ENCODE results near the gene HDHD3.
"Not testable (repeated sequence)": the region's sequence is repeated elsewhere in the genome, so short reads cannot be mapped to it uniquely, and the experiment has no call there.

HDHD3 gene

DNA sequence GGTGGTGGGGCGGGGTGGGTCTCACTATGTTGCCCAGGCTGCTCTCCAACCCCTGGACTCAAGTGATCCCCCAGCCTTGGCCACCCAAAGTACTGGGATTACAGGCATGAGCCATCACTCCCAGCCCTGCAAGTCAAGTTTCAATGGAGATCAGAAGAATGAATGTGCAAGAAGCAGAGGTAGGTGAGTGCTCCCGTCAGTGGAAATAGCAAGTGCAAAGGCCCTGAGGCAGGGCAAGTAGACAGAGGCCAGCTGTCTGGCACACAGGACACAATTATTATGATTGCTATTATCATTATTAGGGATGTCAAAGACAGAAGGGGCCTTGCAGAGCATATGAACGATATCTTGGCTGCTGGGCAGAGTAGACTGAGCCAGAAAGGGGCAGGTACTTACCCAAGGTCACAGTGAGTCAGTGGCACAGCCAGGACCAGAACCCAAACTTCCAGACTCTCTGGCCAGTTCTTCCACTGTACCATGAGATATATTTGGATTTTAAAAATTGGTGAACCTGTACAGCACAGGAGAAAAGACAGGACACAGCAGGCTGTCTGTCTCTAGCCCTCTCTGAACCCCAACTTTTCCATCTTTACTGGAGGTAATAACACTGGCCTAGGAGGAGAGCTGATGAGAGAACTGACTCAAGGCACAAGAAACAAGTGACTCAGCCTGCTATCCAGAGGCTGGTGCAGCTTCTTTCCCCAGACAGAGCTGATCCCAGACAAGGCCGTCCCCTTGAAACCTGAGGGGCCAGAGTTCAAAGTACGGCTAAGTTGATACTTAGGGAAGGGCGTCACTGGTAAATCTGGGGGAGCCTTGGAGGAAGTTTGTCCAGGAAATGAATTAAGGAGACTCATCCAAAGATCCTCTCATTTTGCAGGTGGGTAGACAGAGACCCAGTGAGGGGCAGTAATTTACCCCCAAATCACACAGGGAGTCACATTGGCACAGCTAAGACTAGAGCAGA is 1.4 kb downstream of the HDHD3 start:
- Histone ChIP-seq H3K27me3 (no peaks in the 10 kb centered on the region), H3K9ac (no peak overlapping the region), H3K4me2 (peak overlapping the region; percentile 91), H3K36me3 (peaks cover 39% of the 10 kb centered on the region), H3K9me3 (no peaks in the 10 kb centered on the region), H3K4me3 (peak overlapping the region; percentile 75), H3K4me1 (peaks cover 22% of the 10 kb centered on the region), H4K20me1 (peaks cover 15% of the 10 kb centered on the region; the same call in 1 of the 2 replicates), H3K27ac (no peak overlapping the region)
- TF ChIP-seq Cebpa-rat (IDR thresholded peaks at IDR 0.05): no peak

DNA sequence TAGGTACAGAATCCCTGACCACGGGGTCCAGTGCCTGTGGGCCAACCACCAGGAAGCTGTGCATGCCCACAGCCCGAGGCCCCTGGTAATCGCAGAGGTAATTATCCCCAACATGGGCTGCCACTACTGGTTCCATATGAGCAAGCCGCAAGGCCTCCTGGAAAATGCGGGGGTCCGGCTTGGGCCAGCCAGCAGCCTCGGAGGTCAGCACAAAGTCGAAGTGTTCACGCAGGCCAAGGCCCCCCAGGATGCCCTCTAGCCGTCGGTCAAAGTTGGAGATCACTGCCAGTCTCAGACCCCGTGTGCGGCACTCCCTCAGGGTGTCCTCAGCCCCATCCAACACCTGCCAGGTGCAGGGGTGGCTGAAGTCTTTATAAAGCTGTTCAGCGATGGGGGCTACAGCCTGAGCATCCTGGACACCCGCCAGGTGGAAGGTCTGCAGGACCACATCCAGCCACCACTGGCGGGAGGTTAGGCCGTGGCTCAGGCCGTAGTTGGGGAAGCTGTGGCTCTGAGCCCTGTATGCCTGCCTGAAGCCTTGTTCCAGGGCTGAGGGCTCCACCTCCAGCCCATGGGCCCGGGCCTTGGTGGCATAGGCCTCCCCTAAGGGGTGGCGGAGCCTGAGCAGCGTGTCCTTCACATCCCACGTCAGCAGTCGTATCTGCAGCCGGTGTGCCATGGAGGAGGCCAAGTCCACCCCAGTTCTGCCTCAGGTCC is 3.0 kb downstream of the HDHD3 start:
- H3K9ac ChIP-seq: no peak overlapping the region

DNA sequence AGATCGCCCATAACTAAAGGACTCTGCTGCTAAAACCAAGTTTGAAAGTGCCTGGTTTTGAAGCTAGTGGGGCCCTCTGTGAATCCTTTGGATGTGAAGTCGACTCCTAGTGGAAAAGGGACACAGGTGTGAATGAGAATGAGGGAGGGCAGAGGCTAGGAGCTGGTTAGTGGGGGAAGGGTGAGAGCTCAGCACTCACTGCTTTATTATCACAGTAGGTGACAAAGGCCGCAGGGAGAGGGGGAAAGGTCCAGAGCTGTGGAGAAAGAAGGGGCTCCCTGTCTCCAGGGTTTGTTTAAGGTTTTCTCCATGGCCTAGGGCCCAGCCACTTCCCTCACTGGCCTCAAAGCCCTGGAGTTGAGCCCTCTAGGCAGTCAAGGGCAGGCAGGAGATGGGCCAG is 3.5 kb downstream of the HDHD3 start:
- H3K9ac ChIP-seq: no peak overlapping the region
- no peak overlapping the region for H3K4me2 ChIP-seq
- peaks cover 45% of the 10 kb centered on the region for H3K36me3 ChIP-seq
- no peak overlapping the region for H3K27ac ChIP-seq
- no peaks in the 10 kb centered on the region for H3K9me3 ChIP-seq
- TF ChIP-seq Cebpa-rat (IDR thresholded peaks at IDR 0.05): no peak
- peaks cover 22% of the 10 kb centered on the region for H3K4me1 ChIP-seq
- peaks cover 15% of the 10 kb centered on the region; the same call in 1 of the 2 replicates for H4K20me1 ChIP-seq
- no peak overlapping the region for H3K4me3 ChIP-seq
- no peaks in the 10 kb centered on the region for H3K27me3 ChIP-seq

More for the DNA sequence above, 3.0 kb downstream of the HDHD3 start:
- Histone ChIP-seq H4K20me1 (peaks cover 15% of the 10 kb centered on the region; the same call in 1 of the 2 replicates), H3K9me3 (no peaks in the 10 kb centered on the region), H3K4me1 (peaks cover 22% of the 10 kb centered on the region), H3K27ac (no peak overlapping the region), H3K36me3 (peaks cover 45% of the 10 kb centered on the region), H3K4me2 (no peak overlapping the region), H3K4me3 (no peak overlapping the region), H3K27me3 (no peaks in the 10 kb centered on the region)
- TF ChIP-seq Cebpa-rat (IDR thresholded peaks at IDR 0.05): no peak

DNA sequence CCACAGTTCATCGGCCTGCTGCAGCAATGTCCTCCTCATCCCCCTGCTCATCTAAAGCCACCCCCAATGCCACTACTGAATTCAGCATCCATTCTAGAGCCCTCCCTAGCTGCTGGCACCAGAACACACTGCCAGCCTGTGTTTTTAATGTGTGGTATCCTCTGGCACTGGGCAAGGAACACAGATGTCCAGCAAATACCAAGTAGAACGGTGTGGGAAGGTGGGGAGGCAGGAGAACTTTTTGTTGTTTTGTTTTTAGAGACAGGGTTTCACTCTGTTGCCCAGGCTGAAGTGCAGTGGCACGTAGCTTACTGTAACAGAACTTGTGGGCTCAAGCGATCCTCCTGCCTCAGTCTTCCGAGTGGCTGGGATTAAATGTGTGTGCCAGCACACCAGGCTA is 4.7 kb downstream of the HDHD3 start:
- Histone ChIP-seq H3K27me3 (no peaks in the 10 kb centered on the region), H3K9ac (no peak overlapping the region), H3K36me3 (peaks cover 45% of the 10 kb centered on the region), H3K4me2 (no peak overlapping the region), H3K27ac (no peak overlapping the region), H4K20me1 (peaks cover 15% of the 10 kb centered on the region; the same call in 1 of the 2 replicates), H3K4me3 (no peak overlapping the region), H3K4me1 (peaks cover 17% of the 10 kb centered on the region), H3K9me3 (no peaks in the 10 kb centered on the region)
- TF ChIP-seq Cebpa-rat (IDR thresholded peaks at IDR 0.05): no peak

DNA sequence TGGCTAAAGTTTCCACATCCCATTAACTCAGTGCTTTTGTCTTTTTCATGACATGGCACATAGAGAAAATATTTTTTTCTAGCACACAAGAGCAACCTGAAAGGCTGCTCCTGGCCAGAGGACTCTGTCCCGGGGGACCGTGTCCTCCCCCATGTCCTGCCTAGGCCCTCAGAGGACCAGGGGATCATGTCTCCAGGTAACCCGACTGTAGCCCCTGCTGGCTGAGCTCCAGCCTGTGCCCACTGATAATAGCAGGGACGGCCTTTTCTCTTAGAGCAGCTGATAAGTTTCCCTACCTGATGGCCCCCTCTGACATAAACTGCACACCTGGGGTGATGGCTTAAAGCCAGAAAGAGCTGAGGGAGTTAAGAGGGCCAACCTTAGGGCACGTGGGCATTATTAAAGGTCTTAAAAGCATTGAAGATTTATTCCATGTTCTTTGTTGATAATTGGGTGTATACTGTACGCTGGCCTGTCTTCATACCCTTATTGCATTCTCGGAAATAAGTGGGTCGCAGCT is 5.9 kb downstream of the HDHD3 start:
- Histone ChIP-seq H4K20me1 (peaks cover 15% of the 10 kb centered on the region; the same call in 1 of the 2 replicates), H3K27me3 (no peaks in the 10 kb centered on the region), H3K4me3 (no peak overlapping the region), H3K9me3 (no peaks in the 10 kb centered on the region), H3K9ac (no peak overlapping the region), H3K36me3 (peaks cover 45% of the 10 kb centered on the region), H3K4me2 (no peak overlapping the region), H3K4me1 (peaks cover 12% of the 10 kb centered on the region), H3K27ac (no peak overlapping the region)
- no peak for TF ChIP-seq Cebpa-rat (IDR thresholded peaks at IDR 0.05)

DNA sequence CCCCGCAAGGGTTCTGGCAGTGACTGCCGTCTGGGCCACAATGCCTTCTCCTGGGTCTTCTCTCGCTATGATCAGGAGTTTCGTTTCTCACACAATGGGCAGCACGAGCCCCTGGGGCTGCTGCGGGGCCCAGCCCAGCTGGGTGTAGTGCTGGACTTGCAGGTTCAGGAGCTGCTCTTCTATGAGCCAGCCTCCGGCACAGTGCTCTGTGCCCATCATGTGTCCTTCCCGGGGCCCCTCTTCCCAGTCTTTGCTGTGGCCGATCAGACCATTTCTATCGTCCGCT is 7.0 kb downstream of the HDHD3 start:
- peaks cover 9% of the 10 kb centered on the region; the same call in 1 of the 2 replicates for H4K20me1 ChIP-seq
- H3K4me1 ChIP-seq: 0 out of 2 replicates have a peak, but pooled peaks cover 4% of the 10 kb centered on the region
- no peak overlapping the region for H3K4me3 ChIP-seq
- TF ChIP-seq Cebpa-rat (IDR thresholded peaks at IDR 0.05): no peak
- H3K36me3 ChIP-seq: peaks cover 39% of the 10 kb centered on the region
- H3K9me3 ChIP-seq: no peaks in the 10 kb centered on the region
- no peaks in the 10 kb centered on the region for H3K27me3 ChIP-seq
- no peak overlapping the region for H3K27ac ChIP-seq
- H3K4me2 ChIP-seq: no peak overlapping the region
- no peak overlapping the region for H3K9ac ChIP-seq

DNA sequence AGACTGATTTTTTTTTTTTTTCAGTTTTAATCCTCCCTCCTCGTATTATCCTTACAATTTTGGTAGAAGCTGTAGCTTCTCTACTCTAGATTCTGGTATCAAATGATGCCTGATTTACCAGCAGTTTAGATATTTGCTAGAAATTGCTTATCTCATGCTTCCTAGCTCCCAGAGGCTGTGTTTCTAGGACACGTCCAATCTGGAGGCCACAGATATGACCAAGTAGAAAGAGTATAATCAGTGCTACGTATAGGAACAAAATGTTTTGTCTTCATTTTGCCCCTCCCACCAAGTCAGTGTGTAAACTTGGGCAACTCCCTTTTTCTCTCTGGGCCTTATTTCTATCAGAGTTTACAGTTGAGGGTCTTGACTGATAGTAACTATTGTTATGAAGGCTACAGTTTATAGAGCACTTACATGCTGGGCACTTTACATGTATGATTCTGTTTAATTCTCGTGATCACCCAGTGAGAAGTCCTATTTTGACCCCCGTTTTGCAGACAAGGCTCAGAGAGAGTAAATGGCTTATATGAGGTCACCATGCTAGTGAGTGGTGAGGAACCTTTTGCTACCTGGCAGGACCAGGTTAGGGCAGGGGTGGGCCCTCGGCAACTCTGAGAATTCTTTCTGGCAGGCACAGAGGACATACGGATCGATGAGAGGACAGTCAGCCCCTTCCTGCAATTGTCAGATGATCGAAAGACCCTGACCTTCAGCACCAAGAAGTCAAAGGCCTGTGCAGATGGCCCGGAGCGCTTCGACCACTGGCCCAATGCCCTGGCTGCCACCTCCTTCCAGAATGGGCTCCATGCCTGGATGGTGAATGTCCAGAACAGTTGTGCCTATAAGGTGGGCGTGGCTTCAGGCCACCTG is 7.6 kb downstream of the HDHD3 start:
- no peak overlapping the region for H3K27ac ChIP-seq
- TF ChIP-seq Cebpa-rat (IDR thresholded peaks at IDR 0.05): no peak
- no peak overlapping the region for H3K4me3 ChIP-seq
- H3K9ac ChIP-seq: no peak overlapping the region
- peaks cover 33% of the 10 kb centered on the region for H3K36me3 ChIP-seq
- no peak overlapping the region for H3K4me2 ChIP-seq
- 0 out of 2 replicates have a peak, but pooled peaks cover 4% of the 10 kb centered on the region for H3K4me1 ChIP-seq
- no peaks in the 10 kb centered on the region for H3K9me3 ChIP-seq
- no peaks in the 10 kb centered on the region for H3K27me3 ChIP-seq
- H4K20me1 ChIP-seq: peaks cover 9% of the 10 kb centered on the region; the same call in 1 of the 2 replicates

DNA sequence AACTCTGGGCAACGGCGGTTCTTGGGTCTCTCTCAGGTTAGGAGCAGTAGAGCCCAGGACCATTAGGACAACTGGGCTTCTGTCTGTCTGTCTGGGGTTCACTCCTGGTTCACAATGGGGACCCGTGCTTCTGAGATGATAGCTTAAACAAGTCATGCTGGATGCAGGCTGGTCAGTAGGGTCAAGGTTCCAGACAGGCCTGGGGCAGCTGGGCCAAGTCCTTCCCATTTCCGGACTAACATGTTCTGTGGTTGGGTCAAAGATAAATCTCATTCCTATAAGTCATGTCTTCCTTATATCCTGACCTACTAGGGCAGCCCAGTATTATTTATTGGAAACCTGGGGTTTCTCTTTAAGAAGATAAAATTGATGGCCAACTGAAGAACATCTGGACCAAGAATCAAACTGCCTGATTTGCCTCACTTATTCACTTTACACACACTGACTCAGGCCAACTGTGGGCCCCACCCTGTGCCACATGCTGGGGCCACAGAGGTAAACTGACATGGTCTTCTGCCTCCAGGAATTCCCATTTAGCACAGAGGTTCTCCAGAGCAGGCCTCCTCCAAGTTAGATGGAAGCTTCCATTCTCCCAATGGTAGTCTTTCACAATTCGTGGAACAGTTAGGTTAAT is 8.3 kb downstream of the HDHD3 start:
- H3K9ac ChIP-seq: no peak overlapping the region
- H4K20me1 ChIP-seq: peaks cover 1% of the 10 kb centered on the region; the same call in 1 of the 2 replicates
- no peak overlapping the region for H3K4me2 ChIP-seq
- no peaks in the 10 kb centered on the region for H3K27me3 ChIP-seq
- H3K4me1 ChIP-seq: 0 out of 2 replicates have a peak, but pooled peaks cover 4% of the 10 kb centered on the region
- no peak overlapping the region for H3K4me3 ChIP-seq
- H3K36me3 ChIP-seq: peaks cover 25% of the 10 kb centered on the region
- no peaks in the 10 kb centered on the region for H3K9me3 ChIP-seq
- no peak for TF ChIP-seq Cebpa-rat (IDR thresholded peaks at IDR 0.05)
- H3K27ac ChIP-seq: no peak overlapping the region

DNA sequence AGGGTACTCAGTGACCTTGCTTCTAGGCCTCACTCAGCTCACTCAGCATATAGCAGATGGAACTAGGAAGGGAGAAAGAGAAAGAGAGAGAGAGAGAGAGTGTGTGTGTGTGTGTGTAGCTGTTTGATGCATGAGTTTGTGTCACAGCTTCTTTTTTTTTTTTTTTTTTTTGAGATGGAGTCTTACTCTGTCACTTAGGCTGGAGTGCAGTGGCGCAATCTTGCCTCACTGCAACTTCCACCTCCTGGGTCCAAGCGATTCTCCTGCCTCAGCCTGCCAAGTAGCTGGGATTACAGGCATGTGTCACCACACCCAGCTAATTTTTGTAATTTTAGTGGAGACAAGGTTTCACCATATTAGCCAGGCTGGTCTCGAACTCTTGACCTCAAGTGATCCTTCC is 11.1 kb downstream of the HDHD3 start:
- not testable (repeated sequence) for H3K27ac ChIP-seq, H3K9me3 ChIP-seq, H3K4me3 ChIP-seq, H4K20me1 ChIP-seq, H3K4me1 ChIP-seq, H3K27me3 ChIP-seq, H3K4me2 ChIP-seq, H3K9ac ChIP-seq, H3K36me3 ChIP-seq

All from BLaER1 (cell line).